ENCODE measurements around the gene PLA2G1B. TPM values are rescaled to one million over a fixed set of nuclear protein-coding genes. Genes with fewer than 3 reads are reported as not detected.

PLA2G1B gene
- total RNA-seq: not detected

DNA sequence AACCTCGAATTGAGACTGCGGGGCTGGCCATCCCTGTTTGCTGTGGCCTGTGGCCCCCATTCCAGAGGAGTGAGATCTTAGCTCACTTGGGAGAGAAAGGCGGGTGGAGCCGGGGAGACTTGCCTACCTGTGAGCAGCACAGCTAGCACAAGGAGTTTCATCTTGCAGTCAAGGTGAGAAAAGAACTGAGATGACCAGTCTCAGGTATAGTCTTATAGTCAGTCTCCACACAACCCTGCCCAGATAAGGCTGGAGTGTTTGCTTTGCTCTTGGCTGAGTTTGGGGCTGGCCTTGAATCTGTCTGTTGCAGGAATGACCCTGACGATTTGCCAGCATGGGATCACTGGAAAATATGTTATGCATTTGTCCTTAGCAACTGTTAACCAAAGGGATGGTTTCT is at the start of gene PLA2G1B:
TSS of gene PLA2G1B (minus strand) at position 187 of the 400 bp plus-strand sequence. CDS start at position 161, 26 bp downstream.
- H3K36me3 ChIP-seq: no peaks in the 10 kb centered on the region
- intact Hi-C loops (cut with DNase I): no loop called here
- H3K4me1 ChIP-seq: no peaks in the 10 kb centered on the region
- no peaks in the 10 kb centered on the region for H3K9me3 ChIP-seq
- H3K4me3 ChIP-seq: no peak within 1 kb of the TSS
- no peak within 1 kb of the TSS for H3K27ac ChIP-seq
- no peak for DNase-seq (ENCODE audit: extremely low spot score in 2 of 2)
- no peaks in the 10 kb centered on the region for H3K27me3 ChIP-seq
- TF ChIP-seq POLR2A (IDR thresholded peaks at IDR 0.05) (no peak), POLR2AphosphoS5 (IDR thresholded peaks at IDR 0.05; ENCODE audit: insufficient read depth in 1 of 2, low read depth in 1 of 2) (no peak)
- TF ChIP-seq, protein P1, sequence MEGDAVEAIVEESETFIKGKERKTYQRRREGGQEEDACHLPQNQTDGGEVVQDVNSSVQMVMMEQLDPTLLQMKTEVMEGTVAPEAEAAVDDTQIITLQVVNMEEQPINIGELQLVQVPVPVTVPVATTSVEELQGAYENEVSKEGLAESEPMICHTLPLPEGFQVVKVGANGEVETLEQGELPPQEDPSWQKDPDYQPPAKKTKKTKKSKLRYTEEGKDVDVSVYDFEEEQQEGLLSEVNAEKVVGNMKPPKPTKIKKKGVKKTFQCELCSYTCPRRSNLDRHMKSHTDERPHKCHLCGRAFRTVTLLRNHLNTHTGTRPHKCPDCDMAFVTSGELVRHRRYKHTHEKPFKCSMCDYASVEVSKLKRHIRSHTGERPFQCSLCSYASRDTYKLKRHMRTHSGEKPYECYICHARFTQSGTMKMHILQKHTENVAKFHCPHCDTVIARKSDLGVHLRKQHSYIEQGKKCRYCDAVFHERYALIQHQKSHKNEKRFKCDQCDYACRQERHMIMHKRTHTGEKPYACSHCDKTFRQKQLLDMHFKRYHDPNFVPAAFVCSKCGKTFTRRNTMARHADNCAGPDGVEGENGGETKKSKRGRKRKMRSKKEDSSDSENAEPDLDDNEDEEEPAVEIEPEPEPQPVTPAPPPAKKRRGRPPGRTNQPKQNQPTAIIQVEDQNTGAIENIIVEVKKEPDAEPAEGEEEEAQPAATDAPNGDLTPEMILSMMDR (IDR thresholded peaks at IDR 0.05): no peak

DNA sequence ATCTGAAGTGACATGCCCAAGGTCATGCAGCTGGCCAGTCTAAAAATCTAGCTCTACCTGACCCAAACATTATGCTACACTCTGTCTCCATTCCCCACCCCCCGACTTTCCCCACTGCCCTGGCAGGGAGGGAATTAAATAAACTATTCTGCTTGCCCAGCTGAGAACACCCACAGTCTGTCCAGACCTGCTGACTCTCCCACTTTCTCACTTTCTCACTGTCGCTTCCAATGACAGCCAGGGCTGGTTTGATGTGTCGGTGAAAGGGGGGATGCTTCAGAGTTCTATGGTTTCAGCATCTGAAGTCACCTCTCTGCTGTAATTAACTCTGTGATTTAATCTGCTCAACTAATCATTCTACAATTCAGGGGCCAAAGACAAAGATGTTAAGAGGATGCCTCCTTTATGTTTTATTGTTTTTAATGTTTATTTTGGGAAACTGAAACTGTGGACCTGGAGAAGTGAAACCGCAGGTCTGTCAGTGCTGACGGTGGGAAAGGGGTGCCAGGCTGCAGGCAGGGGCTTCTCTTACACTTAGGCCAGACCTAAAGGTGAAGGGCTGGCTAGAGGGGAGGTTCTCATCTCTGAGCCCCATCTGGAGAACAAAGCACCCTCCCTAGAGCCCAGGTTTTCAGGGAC is 49.5 kb upstream of the PLA2G1B start:
- H3K9me3 ChIP-seq: no peaks in the 10 kb centered on the region
- H3K27me3 ChIP-seq: no peaks in the 10 kb centered on the region
- TF ChIP-seq, protein P1 (IDR thresholded peaks at IDR 0.05): no peak
- no peak for TF ChIP-seq POLR2AphosphoS5 (IDR thresholded peaks at IDR 0.05; ENCODE audit: insufficient read depth in 1 of 2, low read depth in 1 of 2)
- TF ChIP-seq POLR2A (IDR thresholded peaks at IDR 0.05): no peak
- no peak for DNase-seq (ENCODE audit: extremely low spot score in 2 of 2)
- intact Hi-C loops (cut with DNase I): no loop called here
- H3K27ac ChIP-seq: no peak overlapping the region
- H3K36me3 ChIP-seq: no peaks in the 10 kb centered on the region
- H3K4me1 ChIP-seq: no peaks in the 10 kb centered on the region
- no peak overlapping the region for H3K4me3 ChIP-seq

DNA sequence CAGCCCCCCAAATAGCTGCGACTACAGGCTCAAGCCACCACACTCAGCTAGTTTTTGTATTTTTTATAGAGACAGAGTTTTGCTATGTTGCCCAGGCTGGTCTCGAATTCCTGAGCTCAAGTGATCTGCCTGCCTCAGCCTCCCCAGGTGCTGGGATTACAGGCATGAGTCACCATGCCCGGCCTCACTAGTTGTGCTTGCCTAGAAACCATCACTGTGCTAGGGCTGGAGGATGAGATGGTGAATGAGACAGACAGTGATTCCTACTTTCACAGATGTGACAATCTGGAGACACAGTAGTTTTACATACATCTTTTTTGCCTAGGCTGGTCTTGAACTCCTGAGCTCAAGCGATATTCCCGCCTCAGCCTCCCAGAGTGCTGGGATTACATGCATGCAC is 48.8 kb upstream of the PLA2G1B start:
- H3K4me1 ChIP-seq: no peaks in the 10 kb centered on the region
- no peak overlapping the region for H3K27ac ChIP-seq
- TF ChIP-seq, protein P1 (IDR thresholded peaks at IDR 0.05): no peak
- TF ChIP-seq POLR2AphosphoS5 (IDR thresholded peaks at IDR 0.05; ENCODE audit: insufficient read depth in 1 of 2, low read depth in 1 of 2): no peak
- no peak for TF ChIP-seq POLR2A (IDR thresholded peaks at IDR 0.05)
- no peaks in the 10 kb centered on the region for H3K27me3 ChIP-seq
- intact Hi-C loops (cut with DNase I): no loop called here
- no peaks in the 10 kb centered on the region for H3K36me3 ChIP-seq
- H3K4me3 ChIP-seq: no peak overlapping the region
- H3K9me3 ChIP-seq: no peaks in the 10 kb centered on the region
- no peak for DNase-seq (ENCODE audit: extremely low spot score in 2 of 2)

DNA sequence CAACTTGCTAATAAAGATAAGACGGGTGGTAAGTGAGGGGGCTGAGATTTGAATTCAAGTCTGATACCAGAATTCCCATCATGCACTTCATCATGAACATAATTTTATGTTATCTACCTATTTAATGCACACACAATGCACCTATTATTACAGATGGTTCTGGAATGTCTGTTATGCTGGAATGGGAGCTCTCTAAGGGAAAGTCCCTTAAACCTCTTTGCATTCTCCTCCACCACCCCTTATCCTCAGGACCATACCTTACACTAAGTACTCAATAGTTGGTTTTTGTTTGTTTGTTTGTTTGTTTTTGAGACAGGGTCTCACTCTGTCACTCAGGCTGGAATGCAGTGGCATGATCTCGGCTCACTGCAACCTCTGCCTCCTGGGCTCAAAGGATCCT is 48.4 kb upstream of the PLA2G1B start:
- Histone ChIP-seq H3K4me3 (no peak overlapping the region), H3K27ac (no peak overlapping the region), H3K27me3 (no peaks in the 10 kb centered on the region), H3K9me3 (no peaks in the 10 kb centered on the region), H3K4me1 (no peaks in the 10 kb centered on the region), H3K36me3 (no peaks in the 10 kb centered on the region)
- TF ChIP-seq POLR2A (IDR thresholded peaks at IDR 0.05) (no peak), POLR2AphosphoS5 (IDR thresholded peaks at IDR 0.05; ENCODE audit: insufficient read depth in 1 of 2, low read depth in 1 of 2) (no peak)
- TF ChIP-seq, protein P1 (IDR thresholded peaks at IDR 0.05): no peak
- intact Hi-C loops (cut with DNase I): no loop called here
- DNase-seq (ENCODE audit: extremely low spot score in 2 of 2): no peak

DNA sequence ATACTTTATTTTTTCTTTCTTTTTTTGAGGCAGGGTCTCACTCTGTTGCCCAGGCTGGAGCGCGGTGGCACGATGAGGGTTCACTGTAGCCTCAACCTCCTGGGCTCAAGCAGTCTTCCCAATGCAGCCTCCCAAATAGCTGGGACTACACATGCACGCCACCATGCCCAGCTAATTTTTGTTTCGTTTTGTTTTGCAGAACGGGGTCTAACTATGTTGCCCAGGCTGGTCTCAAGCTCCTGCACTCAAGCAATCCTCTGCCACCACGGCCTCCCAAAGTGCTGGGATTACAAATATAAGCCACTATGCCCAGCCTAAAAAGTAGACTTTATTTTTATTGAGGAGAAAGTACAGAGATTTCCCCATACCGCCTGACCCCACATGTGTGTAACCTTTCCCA is 46.1 kb upstream of the PLA2G1B start:
- Histone ChIP-seq H3K27ac (no peak overlapping the region), H3K27me3 (no peaks in the 10 kb centered on the region), H3K4me3 (no peak overlapping the region), H3K9me3 (no peaks in the 10 kb centered on the region), H3K36me3 (no peaks in the 10 kb centered on the region), H3K4me1 (peaks cover 7% of the 10 kb centered on the region)
- intact Hi-C loops (cut with DNase I): no loop called here
- no peak for TF ChIP-seq POLR2A (IDR thresholded peaks at IDR 0.05)
- DNase-seq (ENCODE audit: extremely low spot score in 2 of 2): no peak
